Glomerular visceral epithelial cell (primary cell): ENCODE measurements around the gene CPSF2.
"Not testable (repeated sequence)": the region's sequence is repeated elsewhere in the genome, so short reads cannot be mapped to it uniquely, and the experiment has no call there.

Experiments
- DNase-seq: peaks from one replicate; pipeline ENCODE4 v3.0.0-alpha.2; 2016; ENCODE audit errors: extremely low spot score

CPSF2 gene

GRCh38 chr14:92154283-92154942 lies 32.6 kb downstream of the CPSF2 start:
- DNase-seq = no peak

- DNase-seq = no peak
Observed at GRCh38 chr14:92160619-92161018, 38.9 kb downstream of the CPSF2 start.

- DNase-seq = no peak
Observed at GRCh38 chr14:92161521-92161920, 39.8 kb downstream of the CPSF2 start.

- no peak for DNase-seq
Observed at GRCh38 chr14:92164958-92165357, 43.2 kb downstream of the CPSF2 start.

- peak; percentile 42 for DNase-seq
Observed at GRCh38 chr14:92173668-92174067, 51.9 kb downstream of the CPSF2 start.

GRCh38 chr14:92175811-92176210 lies 54.0 kb downstream of the CPSF2 start:
- DNase-seq = no peak

GRCh38 chr14:92176476-92176875 lies 54.7 kb downstream of the CPSF2 start:
- no peak for DNase-seq

- DNase-seq = not testable (repeated sequence)
Observed at GRCh38 chr14:92179178-92179577, 57.4 kb downstream of the CPSF2 start.

GRCh38 chr14:92185559-92185958 lies 63.8 kb downstream of the CPSF2 start:
- DNase-seq = no peak

- DNase-seq = not testable (repeated sequence)
Observed at GRCh38 chr14:92187616-92188015, 65.8 kb downstream of the CPSF2 start.

GRCh38 chr14:92190768-92191167 lies 69.0 kb downstream of the CPSF2 start:
- no peak for DNase-seq

GRCh38 chr14:92198804-92199203 lies 77.0 kb downstream of the CPSF2 start:
- no peak for DNase-seq

GRCh38 chr14:92199763-92200162 lies 78.0 kb downstream of the CPSF2 start:
- no peak for DNase-seq

GRCh38 chr14:92203116-92203515 lies 81.3 kb downstream of the CPSF2 start:
- DNase-seq = no peak

- no peak for DNase-seq
Observed at GRCh38 chr14:92204792-92205191, 83.0 kb downstream of the CPSF2 start.

- no peak for DNase-seq
Observed at GRCh38 chr14:92207012-92207927, 85.5 kb downstream of the CPSF2 start.

GRCh38 chr14:92207928-92208265 lies 86.1 kb downstream of the CPSF2 start:
- no peak for DNase-seq

- no peak for DNase-seq
Observed at GRCh38 chr14:92209141-92209540, 87.4 kb downstream of the CPSF2 start.

GRCh38 chr14:92213125-92213524 lies 91.4 kb downstream of the CPSF2 start:
- not testable (repeated sequence) for DNase-seq

GRCh38 chr14:92215579-92215978 lies 93.8 kb downstream of the CPSF2 start:
- DNase-seq = no peak

- DNase-seq = no peak
Observed at GRCh38 chr14:92217936-92218335, 96.2 kb downstream of the CPSF2 start.
